HPDE6-E6E7 (cell line): ENCODE measurements around the gene GNPTG.

Experiments
- DNase-seq: peaks from one replicate; pipeline ENCODE4 v3.0.0; 2011; ENCODE audit warnings: missing footprints; ENCODE audit errors: extremely low spot score

The GNPTG gene

DNA sequence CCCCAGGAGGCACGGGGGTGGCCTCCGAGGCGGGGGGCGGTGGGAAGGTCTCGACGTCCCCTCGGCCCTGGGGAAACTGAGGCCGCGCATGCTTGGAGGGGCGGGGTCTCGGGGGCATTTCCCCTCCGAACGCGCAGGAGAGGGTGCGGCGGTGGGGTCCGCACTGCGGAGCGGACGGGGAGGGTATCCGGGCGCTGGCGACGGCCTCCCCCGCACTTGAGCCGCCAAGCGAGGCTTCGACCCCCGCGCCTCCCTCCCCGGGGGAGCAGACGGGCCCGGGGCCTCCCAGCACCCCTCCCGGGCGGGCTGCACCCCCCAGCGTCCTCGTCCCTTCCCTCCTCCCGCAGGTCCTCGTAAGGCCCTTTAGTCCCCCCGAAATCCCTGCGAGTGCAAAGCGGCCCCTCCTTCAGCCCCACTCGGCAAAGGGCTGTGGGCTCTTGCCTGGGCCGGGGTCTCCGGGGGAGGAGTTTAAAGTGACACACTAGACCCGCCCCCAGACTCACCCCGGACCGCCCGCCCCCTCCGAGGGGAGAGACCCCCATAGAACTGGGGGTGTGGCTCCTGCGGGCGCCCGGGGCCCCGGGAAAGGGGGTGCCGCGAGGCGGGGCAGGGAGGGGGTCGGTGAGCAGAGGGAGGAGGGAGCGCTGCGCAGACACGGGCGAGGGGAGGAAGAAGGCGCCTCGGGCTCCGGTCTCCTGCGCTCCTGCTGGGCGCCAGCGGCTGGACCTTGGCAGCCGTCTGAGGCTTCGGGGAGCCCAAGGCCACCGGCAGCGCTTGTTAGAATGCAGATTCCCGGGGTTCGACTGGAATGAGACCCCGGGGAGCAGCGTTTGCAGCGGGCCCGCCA, 17.7 kb upstream of the GNPTG start:
- DNase-seq, result no peak

DNA sequence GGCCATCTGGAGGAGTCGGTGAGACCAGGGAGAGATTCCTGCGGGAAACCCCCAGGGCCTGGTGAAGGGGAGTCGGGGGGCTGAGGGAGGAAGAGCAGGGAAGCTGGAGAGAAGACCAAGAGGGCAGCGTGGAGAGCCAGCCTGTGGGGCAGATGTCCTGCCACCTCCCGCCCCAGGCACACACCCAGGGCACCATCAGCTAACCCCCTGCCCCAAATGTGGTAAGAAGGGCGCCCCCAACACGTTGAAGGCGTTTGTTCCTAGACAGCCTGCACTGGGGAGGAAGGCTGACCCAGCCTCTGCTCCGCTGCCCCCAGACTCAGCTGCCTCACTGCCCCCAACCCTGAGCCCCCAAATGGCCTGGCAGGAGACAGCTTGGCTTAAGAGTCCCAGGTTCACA, 17.0 kb upstream of the GNPTG start:
- no peak for DNase-seq

DNA sequence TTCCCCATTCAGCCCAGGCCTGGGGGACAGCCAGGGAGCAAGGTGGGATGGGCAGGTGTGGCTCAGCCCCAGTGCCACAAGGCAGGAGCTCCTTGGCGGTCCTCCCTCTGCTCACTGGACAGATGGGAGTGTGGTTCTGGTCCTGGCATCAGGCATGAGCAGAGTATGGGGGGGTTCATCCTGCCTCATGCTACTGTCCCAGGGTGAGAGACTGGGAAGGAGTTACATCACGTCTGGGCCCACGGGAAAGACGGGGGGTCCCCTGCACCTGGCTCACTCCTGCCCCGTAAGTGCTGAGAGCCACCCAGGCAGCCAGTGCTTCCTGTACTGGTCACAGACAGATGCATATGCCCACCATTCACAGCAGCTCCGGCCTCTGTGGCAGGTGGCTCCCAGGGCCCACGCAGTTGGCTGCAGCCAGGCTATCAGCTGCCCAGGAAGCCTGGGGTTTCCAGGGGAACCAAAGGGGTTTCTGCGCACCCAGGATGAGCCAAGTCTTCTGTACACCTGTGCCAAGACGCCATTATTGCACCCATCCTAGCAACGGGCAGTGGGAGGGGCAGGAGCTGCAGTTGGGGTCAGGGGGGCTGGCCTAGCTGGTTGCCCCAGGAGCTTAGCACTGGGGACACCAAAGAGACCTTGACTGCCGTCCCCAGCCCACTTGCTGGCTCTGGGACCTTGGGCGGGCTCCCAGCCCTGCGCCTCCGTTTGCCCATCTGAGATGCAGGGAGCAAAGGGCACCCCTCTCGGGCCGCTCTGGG, 16.3 kb upstream of the GNPTG start:
- no peak for DNase-seq

DNA sequence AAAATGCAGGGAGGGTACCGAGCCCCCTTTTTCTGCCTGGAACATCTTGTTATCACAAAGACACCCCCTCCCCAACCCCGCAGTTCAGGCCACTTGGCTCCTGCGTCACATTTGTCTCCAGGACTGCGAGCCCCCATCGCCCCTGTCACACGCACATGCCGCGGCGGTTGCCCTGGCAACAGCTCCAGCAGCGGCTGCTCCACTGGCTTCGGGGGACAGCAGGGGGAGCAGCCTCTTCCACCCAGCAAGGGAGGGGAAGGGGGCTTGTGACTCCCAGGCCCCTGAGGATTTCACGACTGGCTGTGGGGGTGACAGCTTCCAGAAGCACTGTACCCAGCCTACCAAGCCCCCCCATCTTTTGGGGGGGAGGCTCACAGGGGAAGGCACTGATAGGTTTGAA, 15.7 kb upstream of the GNPTG start:
- no peak for DNase-seq

DNA sequence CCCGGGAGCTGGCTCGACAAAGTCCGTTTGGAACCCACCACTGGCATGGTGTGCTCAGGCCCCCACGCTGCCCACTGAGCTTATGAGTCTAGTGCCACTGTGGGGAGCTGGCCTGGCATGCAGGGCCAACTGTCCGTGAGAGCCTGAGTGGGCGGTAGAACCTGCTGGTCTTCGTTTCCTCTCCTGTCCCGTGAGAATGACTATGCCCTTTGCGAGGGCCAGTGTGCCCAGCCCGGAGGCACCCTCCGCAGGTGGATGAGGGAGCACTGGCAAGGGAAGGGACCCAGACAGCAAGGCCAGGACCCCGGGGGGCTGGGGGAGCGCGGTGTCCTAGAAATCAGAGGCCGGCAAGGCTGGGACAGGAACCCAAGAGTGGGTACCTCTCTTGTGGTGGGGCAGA, 15.1 kb upstream of the GNPTG start:
- DNase-seq, result no peak

DNA sequence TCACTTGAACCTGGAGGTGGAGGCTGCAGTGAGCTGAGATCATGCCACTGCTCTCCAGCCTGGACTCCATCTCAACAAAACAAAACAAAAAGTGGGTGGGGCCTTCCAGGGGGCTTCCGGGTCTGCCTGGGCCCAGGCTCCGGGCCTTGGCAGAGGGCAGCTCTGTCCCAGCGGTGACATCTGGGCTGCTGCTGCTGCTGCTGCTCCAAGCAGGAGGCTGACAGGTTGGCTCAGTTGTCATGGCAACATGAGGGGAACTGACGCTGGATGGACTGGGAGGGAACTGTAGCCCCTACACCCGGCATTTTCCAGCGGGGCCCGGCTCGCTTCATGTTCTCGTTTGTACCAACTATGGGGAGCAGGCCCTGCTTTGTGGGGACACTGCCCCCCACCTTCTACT, 14.2 kb upstream of the GNPTG start:
- no peak for DNase-seq

DNA sequence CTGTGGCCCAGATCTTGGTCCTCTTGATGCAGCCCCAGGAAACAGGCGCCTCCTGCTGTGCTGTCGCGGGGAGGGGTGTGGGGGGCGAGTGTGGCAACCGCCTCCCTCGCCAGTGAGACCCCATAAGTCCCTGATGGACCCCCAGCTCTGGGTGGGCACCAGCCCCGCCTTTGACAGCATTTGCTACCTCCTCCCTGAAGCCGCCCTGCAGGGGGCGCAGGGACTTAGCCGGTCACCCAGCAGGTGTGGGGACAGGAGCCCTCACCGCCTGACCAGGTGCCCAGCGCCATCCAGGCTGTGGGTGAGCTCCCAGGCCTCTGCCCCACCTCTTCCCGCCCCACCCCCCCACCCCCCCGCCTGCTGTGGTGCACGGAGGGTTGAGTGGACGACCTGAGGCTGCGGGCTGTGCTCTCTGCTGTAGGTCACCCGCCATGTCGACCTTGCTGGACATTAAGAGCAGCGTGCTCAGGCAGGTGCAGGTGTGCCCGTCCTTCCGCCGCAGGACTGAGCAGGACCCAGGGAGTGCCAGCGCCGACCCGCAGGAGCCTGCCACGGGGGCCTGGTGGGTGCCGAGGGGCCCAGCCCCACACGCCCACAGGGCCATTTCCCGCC, 13.5 kb upstream of the GNPTG start:
- DNase-seq, result no peak

DNA sequence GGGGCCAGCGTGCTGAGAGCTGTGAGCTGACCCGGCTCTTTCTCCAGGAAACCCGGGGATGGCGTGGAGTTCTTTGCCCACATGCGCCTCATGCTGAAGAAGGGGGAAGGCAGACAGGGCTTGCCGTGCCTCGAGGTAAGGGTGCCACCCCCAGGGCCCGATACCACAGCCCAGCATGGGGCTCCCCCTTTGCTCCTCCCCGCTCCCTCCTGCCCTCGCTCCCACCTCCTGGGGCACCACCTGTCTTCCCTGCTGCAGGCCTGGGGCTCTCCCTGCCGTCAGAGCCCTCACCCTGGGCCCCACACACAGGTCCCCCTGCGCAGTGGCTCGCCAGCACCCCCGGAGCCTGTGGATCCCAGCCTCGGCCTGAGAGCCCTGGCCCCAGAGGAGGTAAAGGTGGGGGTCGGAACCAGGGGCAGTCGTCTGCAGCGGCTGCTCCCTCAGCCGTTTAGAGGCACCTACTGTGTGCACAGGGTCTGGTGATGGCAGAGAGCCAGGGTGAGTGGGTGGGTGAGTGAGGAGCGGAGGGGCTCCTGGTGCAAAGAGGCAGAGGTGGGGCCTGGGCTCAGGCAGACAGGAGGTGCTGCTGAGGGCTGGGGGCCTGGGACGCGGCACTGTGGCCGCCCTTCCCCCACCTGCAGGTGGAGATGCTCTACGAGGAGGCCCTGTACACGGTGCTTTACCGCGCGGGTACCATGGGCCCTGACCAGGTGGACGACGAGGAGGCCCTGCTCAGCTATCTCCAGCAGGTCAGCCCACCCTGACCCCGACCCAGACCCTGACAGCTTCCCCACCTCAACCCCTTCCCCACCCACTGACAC, 12.7 kb upstream of the GNPTG start:
- no peak for DNase-seq

DNA sequence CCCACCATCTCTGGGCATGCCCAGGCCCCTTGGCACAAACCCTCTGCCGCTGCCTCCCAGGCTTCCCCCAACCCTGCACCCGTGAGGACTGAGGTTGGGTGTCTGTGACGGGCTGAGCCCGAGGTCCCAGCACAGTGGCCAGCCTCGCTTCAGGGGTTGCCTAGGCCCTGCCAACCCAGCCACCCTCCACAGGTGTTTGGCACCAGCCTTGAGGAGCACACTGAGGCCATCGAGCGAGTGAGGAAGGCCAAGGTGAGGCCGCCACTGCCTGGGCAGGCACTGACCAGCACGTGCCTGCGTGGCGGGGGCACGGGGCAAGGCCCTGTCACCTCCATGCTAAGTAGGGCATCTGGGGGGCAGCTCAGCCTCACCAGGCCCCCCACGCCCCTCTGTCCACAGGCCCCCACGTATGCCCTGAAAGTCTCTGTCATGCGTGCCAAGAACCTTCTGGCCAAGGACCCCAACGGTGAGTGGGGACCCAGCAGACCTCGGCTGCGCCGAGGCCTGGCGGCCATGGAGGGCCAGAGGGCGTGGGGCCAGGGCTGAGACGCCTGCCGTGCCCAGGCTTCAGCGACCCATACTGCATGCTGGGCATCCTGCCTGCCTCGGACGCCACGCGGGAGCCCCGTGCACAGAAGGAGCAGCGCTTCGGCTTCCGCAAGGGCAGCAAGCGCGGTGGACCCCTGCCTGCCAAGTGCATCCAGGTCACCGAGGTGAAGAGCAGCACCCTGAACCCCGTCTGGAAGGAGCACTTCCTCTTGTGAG, 10.8 kb upstream of the GNPTG start:
- DNase-seq, result no peak

DNA sequence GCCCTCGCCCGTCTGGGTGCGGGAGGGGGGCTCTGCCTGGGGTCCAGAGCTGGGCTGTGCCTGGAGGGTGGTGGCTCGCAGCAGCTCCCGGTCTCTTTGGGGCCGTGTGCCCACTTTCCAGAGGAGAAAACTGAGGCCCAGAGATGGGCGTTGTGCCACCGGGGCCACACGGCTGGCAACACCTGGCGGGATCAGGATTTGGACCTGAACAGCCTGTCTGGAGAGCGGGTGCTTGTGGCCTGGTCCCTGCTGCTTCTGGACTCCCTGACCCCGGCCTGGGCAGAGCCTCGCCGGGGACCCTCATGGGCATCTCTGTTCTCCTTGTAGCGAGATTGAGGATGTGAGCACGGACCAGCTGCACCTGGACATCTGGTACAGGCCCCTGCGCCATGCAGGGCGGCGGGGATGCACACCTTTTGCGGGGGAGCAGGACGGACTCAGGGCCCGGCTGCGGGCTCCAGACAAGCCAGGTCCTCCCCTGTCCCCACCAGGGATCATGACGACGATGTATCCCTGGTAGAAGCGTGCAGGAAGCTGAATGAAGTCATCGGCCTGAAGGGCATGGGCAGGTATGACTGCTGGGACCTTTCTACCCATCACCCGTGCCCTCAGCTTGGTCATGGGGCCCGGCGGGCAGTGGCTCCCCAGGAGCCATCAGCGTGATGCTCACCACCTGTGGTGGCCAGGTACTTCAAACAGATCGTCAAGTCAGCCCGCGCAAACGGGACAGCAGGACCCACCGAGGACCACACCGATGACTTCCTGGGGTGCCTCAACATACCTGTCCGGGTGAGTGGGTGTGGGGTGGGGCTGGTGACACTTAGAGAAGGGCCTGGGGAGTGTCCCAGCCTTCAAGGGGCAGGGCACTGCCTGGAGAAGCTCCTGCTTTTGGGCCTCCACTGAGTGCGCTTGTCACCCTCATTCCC, 10.0 kb upstream of the GNPTG start:
- DNase-seq, result no peak

DNA sequence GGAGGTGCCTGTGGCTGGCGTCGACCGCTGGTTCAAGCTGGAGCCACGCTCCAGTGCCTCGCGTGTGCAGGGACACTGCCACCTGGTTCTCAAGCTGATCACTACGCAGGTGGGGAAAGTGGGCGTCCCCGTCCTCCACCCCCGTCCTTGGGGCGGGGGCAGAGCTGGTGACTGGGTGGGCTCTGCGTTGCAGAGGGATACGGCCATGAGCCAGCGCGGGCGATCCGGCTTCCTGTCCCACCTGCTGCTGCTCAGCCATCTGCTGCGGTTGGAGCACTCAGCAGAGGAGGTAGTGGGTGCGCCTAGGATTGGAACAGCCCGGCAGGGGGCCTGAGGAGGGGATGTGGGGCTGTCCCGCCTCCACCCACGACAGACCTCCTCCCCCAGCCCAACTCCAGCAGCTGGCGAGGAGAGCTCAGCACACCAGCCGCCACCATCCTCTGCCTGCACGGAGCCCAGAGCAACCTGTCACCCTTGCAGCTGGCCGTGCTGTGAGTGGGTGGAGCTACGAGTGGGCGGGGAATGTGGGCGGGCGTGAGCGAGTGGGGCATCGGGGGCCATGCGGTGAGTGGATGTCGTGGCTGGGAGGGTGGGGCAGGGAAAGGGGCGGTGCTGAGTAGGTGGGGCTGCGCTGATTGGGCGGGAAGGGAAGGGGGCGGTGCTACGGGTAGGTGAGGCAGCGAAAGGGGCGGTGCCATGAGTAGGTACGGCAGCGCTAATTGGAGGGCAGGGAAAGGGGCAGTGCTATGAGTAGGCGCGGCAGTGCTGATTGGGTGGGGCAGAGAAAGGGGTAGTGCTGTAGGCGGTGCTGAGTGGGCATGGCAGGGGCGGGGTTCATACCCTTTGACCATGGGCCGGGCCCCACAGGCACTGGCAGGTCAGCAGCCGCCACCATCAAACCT, 9.0 kb upstream of the GNPTG start:
- peak; percentile 99 for DNase-seq

DNA sequence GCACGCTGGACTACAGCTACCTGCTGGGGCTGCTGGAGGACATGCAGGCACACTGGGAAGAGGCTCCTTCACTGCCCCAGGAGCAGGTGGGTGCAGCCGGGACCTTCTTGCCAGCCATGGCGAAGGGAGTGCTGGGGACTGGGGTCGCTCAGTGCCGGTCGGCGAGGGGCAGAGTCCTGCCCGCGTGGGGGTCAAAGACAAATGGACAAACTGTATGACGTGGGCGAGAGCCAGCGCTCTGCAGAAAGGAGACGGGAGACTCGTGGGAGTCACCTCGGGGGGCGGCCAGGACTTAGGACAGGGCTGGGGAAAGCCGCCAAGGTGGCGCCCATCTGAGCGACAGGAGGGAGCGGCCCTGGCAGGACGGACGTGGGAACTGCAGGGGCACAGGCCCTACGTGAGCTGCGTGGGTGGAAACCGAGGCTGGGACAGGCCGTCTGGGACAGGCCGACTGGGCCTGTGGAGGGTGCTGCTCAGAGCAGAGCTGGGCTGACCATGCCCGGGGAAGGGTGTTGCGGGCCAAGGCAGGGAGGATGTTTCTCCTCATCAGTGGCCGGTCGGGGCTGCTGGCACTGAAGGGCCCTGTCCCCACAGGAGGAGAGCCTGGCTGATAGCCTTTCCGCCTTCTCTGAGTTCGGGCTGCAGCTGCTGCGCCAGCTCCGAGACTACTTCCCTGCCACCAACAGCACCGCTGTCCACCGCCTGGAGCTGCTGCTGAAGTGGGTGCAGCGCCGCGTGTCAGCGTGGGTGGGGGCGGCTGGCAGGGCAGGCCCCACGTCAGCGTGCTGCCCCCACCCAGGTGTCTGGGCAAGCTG, 8.1 kb upstream of the GNPTG start:
- peak; percentile 19 for DNase-seq

DNA sequence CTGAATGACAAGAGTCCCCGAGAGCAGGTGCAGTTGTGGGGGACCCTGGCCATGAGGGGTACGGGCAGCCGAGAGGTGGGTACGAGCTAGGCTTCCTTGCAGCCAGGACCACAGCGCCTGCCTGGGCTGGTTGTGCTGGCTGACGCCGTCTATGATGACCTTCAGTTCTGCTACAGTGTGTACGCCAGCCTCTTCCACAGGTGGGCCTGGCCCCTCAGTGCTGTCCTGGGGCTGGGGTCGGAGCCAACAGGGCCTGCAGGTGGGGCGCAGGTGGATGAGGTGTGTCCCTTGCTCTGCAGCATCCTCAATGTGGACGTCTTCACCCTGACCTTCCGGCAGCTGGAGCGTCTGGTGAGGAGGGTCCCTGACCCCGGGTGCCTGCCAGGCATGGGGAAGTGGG, 7.2 kb upstream of the GNPTG start:
- DNase-seq, result no peak

DNA sequence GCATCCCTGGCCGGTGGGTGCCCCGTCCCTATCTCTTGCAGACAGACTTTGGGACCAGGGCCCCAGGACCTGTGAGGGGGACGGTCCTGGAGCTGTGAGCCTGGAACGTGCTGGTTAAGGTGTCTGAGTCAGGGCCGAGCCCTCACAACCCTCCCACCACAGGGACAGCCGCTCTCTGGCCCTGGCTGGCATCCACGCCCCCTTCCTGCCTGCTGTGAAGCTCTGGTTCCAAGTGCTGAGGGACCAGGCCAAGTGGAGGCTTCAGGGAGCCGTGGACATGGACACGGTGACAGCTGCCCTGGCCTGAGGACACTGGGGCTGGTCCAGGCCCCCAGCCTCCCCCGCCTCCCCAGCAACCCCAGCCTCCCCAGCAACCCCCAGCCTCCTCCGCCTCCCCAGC, 6.6 kb upstream of the GNPTG start:
- no peak for DNase-seq

DNA sequence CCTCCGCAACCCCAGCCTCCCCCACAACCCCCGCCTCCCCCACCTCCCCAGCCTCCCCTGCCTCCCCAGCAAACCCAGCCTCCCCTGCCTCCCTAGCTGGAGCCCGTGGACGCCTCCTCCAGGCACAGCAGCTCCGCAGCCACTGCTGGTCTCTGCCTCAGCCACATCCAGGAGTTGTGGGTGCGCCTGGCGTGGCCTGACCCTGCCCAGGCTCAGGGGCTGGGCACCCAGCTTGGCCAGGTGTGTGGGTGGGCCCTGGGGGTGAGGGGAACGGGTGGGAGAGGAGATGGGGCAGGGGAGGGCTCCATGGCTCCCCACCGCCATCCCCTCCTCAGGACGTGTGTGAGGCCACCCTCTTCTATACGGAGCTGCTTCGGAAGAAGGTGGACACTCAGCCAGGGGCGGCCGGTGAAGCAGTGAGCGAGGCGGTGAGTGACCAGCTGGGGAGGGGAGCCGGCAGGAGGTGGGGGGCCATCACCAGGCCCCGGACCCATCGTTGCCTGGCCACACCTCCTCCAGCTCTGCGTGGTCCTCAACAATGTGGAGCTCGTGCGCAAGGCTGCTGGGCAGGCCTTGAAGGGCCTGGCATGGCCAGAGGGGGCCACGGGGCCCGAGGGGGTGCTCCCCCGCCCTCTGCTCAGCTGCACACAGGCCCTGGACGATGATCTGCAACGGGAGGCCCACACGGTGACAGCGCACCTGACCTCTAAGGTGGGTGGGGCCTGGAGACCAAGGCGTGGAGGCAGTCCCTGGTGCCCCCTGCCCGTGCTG, 5.9 kb upstream of the GNPTG start:
- DNase-seq, result no peak

DNA sequence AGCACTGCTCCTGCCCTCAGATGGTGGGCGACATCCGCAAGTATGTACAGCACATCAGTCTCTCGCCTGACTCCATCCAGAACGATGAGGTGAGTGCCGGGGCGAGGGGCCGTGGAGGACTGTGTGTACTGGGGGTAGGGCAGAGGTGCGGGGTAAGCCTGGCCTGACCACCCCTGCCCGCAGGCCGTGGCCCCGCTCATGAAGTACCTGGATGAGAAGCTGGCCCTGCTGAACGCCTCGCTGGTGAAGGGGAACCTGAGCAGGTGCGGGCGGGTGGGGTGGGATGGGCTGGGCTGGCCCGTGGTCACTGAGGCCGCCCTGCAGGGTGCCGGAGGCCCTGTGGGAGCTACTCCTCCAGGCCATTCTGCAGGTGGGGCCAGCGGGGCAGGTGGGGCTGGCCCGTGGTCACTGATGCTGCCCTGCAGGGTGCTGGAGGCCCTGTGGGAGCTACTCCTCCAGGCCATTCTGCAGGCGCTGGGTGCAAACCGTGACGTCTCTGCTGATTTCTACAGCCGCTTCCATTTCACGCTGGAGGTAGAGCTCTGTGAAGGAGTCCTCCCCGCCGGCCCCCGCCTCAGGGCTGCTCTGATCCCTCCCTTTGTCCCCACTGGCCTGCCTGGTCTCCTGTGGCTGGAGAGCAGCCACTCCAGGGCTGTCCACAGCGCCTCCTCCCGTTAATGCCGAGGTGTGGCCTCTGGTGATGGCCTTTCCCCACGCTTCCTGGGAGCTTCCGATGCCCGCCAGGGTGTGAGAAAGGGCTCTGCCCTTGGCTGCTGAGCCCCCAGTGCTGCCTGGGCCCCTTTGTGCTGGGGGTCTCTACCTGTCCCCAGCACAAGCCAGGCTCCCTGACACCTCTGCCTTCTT, 5.1 kb upstream of the GNPTG start:
- DNase-seq, result no peak
